ENCODE measurements around the gene C4orf50. TPM values are rescaled to one million over a fixed set of nuclear protein-coding genes. Genes with fewer than 3 reads are reported as not detected.

Gene C4orf50
- total and polyA plus RNA-seq, 2 of the 8 experiments (the other 6 are each of a cell fraction or from before 2014, with no cell fraction given), result 0.08 to 0.22 TPM

GRCh38 chr4:6035786-6036185, 17.6 kb upstream of the C4orf50 start:
- no peaks in the 10 kb centered on the region for H3K9me3 ChIP-seq (ENCODE audit: insufficient read depth in 2 of 2, low read depth in 1 of 2, low read length in 1 of 2)
- TF ChIP-seq RAD21 (IDR thresholded peaks at IDR 0.05 in 1 of 2, conservative IDR thresholded peaks at IDR 0.05 in 1 of 2; ENCODE audit: low read depth in 2 of 2, low read length in 2 of 2), result no peak
- no peak for TF ChIP-seq BCL11A (IDR thresholded peaks at IDR 0.05; ENCODE audit: low read depth in 2 of 2, low read length in 2 of 2)
- no peak for TF ChIP-seq POLR2AphosphoS5 (IDR thresholded peaks at IDR 0.05; ENCODE audit: low read depth, low read length)
- no peak for TF ChIP-seq ZNF274 (IDR thresholded peaks at IDR 0.05; ENCODE audit: borderline replicate concordance, extremely low read depth, low read length)
- TF ChIP-seq EZH2 (IDR thresholded peaks at IDR 0.05; ENCODE audit: low read depth, low read length, severe bottlenecking), result no peak
- TF ChIP-seq ATF2 (IDR thresholded peaks at IDR 0.05; ENCODE audit: low read length), result no peak
- no peak for TF ChIP-seq SP1 (IDR thresholded peaks at IDR 0.05; ENCODE audit: low read depth, low read length)
- TF ChIP-seq NANOG (IDR thresholded peaks at IDR 0.05; ENCODE audit: insufficient read depth, low read depth, low read length, poor library complexity, severe bottlenecking), result no peak
- no peak for TF ChIP-seq POLR2A (IDR thresholded peaks at IDR 0.05; ENCODE audit: control extremely low read depth in 1 of 2, low read depth in 2 of 2, low read length in 2 of 2)

More at GRCh38 chr4:6035786-6036185, 17.6 kb upstream of the C4orf50 start:
- Histone ChIP-seq H2BK15ac (ENCODE audit: low read length) (no peak overlapping the region), H4K5ac (ENCODE audit: insufficient read length, low read depth, low read length) (no peak overlapping the region), H3K79me1 (ENCODE audit: low read depth, low read length) (no peaks in the 10 kb centered on the region), H3K4me2 (ENCODE audit: insufficient read depth in 1 of 2, low read depth in 2 of 2, low read length in 2 of 2) (no peak overlapping the region), H3K23me2 (ENCODE audit: low read depth, low read length) (peaks cover 2% of the 10 kb centered on the region; the same call in 1 of the 2 replicates), H4K91ac (replicated peaks; ENCODE audit: insufficient read length, low read length) (no peak overlapping the region), H2BK12ac (ENCODE audit: low read depth, low read length) (no peak overlapping the region), H3K4me1 (replicated peaks in 1 of 4; ENCODE audit: control insufficient read depth in 3 of 4, insufficient read depth in 4 of 4, low read length in 3 of 4) (peaks cover 0 to 4% (median 3%) of the 10 kb centered on the region in 4 experiments; a peak in 3 of 7 replicates), H2AK5ac (ENCODE audit: low read depth, low read length) (no peak overlapping the region), H3K4ac (replicated peaks; ENCODE audit: insufficient read length, low read depth, low read length) (no peak overlapping the region), H3K18ac (ENCODE audit: extremely low read depth, low read length) (0 out of 2 replicates have a peak overlapping the region, but pooled peaks have one; percentile 63), H2BK20ac (ENCODE audit: low read length) (no peak overlapping the region), H2AFZ (ENCODE audit: low read length) (no peak overlapping the region), H4K20me1 (replicated peaks in 1 of 2; ENCODE audit: control insufficient read depth in 1 of 2, insufficient read depth in 2 of 2, low read length in 2 of 2) (no peaks in the 10 kb centered on the region), H3K4me3 (ENCODE audit: extremely low read depth in 1 of 4, insufficient read depth in 2 of 4, low read depth in 3 of 4, low read length in 4 of 4) (no peak overlapping the region), H3K23ac (ENCODE audit: insufficient read length) (no peak overlapping the region), H3K79me2 (ENCODE audit: control insufficient read depth in 1 of 2, insufficient read depth in 2 of 2, low read length in 2 of 2) (no peaks in the 10 kb centered on the region), H3K56ac (replicated peaks; ENCODE audit: insufficient read length, low read depth, low read length) (no peak overlapping the region), H2BK120ac (replicated peaks; ENCODE audit: low read depth, low read length) (no peak overlapping the region), H4K8ac (ENCODE audit: extremely low read depth, insufficient read depth, low read length) (no peak overlapping the region; the same call in 1 of the 2 replicates), H3K9ac (replicated peaks in 1 of 4; ENCODE audit: extremely low read depth in 1 of 4, low read depth in 3 of 4, low read length in 3 of 4) (no peak overlapping the region), H3K27ac (ENCODE audit: low read depth, low read length) (no peak overlapping the region), H3K27me3 (replicated peaks in 1 of 4; ENCODE audit: control insufficient read depth in 3 of 4, extremely low read depth in 1 of 4, insufficient read depth in 3 of 4, low read length in 3 of 4) (no peaks in the 10 kb centered on the region; a peak in 1 of 7 replicates), H2BK5ac (ENCODE audit: low read depth, low read length) (no peak overlapping the region), H3K14ac (ENCODE audit: insufficient read length) (no peak overlapping the region), H3K36me3 (ENCODE audit: control insufficient read depth in 2 of 4, insufficient read depth in 4 of 4, low read length in 3 of 4) (no peaks in the 10 kb centered on the region)
- CTCF ChIA-PET (ENCODE audit: partially characterized antibody), result interaction anchor here (6.7 kb wide), 1 partner anchor 16 kb away, joined by 64 read pairs; the partner anchor contains the start of gene C4orf50
- WGBS, 2 experiments (ENCODE audit: extremely low coverage in 1 of 2, insufficient coverage in 1 of 2, insufficient read length in 1 of 2, insufficient replicate concordance in 2 of 2, low coverage in 1 of 2, low lambda C conversion rate in 2 of 2, missing lambda C conversion rate in 1 of 2), result 95% methylated on average over 11 of the region's 16 CpGs; no CpG with 5 or more reads in 1 of the 2 experiments
- POLR2A ChIA-PET (ENCODE audit: partially characterized antibody), result no interaction called here
- DNase-seq (ENCODE audit: low read depth in 1 of 2, low spot score in 2 of 2) (no peak), FAIRE-seq (no peak)

All from H1 (cell line).